ENCODE measurements around the gene SLC45A1. TPM values are rescaled to one million over a fixed set of nuclear protein-coding genes. Genes with fewer than 3 reads are reported as not detected.

SLC45A1 gene
- total and polyA plus RNA-seq, 2 experiments from 2014 or later = 0.27 to 1.0 TPM

DNA sequence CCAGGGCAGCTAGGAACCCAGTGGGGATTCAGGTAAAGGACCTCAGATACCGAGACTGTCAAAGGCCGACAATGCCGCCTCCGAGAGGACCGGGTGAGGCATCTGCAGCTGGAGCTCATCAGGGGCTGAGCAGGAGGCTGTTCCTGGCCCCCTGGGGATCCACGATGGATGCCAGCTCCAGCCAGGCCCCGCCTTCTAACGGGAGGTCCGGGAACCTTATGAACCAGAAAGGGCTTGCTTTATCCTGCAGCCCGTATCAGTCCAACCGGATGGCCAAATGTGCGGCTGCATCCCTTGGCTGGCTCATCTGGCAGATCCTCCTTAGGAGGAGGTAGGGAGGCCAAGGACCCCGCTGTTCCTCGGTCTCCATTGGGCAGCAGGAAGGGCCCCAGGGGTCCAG, 32.0 kb downstream of the SLC45A1 start:
- Histone ChIP-seq H3K79me2 (no peaks in the 10 kb centered on the region), H2AFZ (no peak overlapping the region), H3K4me2 (no peak overlapping the region), H3K9me3 (ENCODE audit: low read depth) (no peaks in the 10 kb centered on the region), H3K27ac (no peak overlapping the region), H3K27me3 (no peaks in the 10 kb centered on the region), H3K9me2 (replicated peaks; ENCODE audit: insufficient read depth) (no peaks in the 10 kb centered on the region), H3K4me1 (ENCODE audit: insufficient read depth) (no peaks in the 10 kb centered on the region), H4K20me1 (ENCODE audit: insufficient read depth, poor library complexity, severe bottlenecking) (no peaks in the 10 kb centered on the region), H3K36me3 (replicated peaks; ENCODE audit: insufficient read depth, low read depth) (no peaks in the 10 kb centered on the region), H3K4me3 (no peak overlapping the region)
- WGBS (ENCODE audit: low lambda C conversion rate, missing lambda C conversion rate) = 83% methylated on average over 14 of the region's 14 CpGs
- no peak for DNase-seq (ENCODE audit: low spot score)
- no peak for TF ChIP-seq EZH2 (IDR thresholded peaks at IDR 0.05; ENCODE audit: borderline replicate concordance)
- no peak for TF ChIP-seq EZH2phosphoT487 (IDR thresholded peaks at IDR 0.05; ENCODE audit: low read depth, severe bottlenecking, unreplicated experiment)
- TF ChIP-seq, protein P1, sequence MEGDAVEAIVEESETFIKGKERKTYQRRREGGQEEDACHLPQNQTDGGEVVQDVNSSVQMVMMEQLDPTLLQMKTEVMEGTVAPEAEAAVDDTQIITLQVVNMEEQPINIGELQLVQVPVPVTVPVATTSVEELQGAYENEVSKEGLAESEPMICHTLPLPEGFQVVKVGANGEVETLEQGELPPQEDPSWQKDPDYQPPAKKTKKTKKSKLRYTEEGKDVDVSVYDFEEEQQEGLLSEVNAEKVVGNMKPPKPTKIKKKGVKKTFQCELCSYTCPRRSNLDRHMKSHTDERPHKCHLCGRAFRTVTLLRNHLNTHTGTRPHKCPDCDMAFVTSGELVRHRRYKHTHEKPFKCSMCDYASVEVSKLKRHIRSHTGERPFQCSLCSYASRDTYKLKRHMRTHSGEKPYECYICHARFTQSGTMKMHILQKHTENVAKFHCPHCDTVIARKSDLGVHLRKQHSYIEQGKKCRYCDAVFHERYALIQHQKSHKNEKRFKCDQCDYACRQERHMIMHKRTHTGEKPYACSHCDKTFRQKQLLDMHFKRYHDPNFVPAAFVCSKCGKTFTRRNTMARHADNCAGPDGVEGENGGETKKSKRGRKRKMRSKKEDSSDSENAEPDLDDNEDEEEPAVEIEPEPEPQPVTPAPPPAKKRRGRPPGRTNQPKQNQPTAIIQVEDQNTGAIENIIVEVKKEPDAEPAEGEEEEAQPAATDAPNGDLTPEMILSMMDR (IDR thresholded peaks at IDR 0.05; ENCODE audit: poor library complexity) = no peak

DNA sequence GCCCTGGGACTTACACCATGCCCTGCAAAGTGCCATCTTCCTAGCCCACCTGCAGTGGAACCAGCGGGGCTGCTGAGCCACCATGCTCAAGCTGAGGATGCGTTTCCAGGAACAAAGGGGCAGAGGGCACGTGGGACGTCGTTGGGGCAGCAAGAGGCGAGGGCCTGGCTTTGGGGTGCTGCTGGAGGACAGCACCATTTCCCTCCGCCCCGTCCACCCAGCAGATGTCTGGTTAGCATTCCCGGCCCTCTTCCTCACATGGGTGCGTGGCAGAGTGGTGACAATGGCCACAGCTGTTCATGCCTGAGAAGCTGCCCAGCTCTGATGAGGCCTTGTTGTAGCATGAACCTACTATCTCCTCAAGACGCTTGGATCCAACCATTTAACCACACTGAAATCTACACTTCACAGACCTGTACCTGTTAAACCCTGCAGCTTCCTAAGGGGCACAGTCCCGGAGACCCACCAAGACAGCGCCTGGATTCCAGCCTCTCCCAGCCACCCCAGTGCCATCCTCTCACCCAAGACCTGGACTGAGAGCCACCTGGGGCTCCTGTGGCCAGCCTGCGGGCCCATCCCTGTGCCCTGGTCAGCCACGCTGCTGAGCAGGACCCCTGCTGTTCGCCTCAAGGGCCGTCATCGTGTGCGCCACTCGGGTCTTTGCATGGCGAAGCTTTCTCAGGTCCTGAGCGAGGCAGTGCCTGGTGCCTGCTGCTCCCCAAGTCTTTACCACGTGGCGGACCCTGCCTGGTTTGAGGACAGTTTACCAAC, 33.2 kb downstream of the SLC45A1 start:
- Histone ChIP-seq H3K4me3 (no peak overlapping the region), H3K4me2 (no peak overlapping the region), H3K9me3 (ENCODE audit: low read depth) (no peaks in the 10 kb centered on the region), H3K27me3 (no peaks in the 10 kb centered on the region), H3K27ac (no peak overlapping the region), H3K79me2 (no peaks in the 10 kb centered on the region), H3K9me2 (replicated peaks; ENCODE audit: insufficient read depth) (no peaks in the 10 kb centered on the region), H3K36me3 (replicated peaks; ENCODE audit: insufficient read depth, low read depth) (no peaks in the 10 kb centered on the region), H3K4me1 (ENCODE audit: insufficient read depth) (no peaks in the 10 kb centered on the region), H2AFZ (no peak overlapping the region), H4K20me1 (ENCODE audit: insufficient read depth, poor library complexity, severe bottlenecking) (peaks cover under 1% of the 10 kb centered on the region)
- TF ChIP-seq EZH2 (IDR thresholded peaks at IDR 0.05; ENCODE audit: borderline replicate concordance) (no peak), EZH2phosphoT487 (IDR thresholded peaks at IDR 0.05; ENCODE audit: low read depth, severe bottlenecking, unreplicated experiment) (no peak)
- TF ChIP-seq, protein P1 (IDR thresholded peaks at IDR 0.05; ENCODE audit: poor library complexity) = no peak
- no peak for DNase-seq (ENCODE audit: low spot score)
- 94% methylated on average over 24 of the region's 24 CpGs for WGBS (ENCODE audit: low lambda C conversion rate, missing lambda C conversion rate)

DNA sequence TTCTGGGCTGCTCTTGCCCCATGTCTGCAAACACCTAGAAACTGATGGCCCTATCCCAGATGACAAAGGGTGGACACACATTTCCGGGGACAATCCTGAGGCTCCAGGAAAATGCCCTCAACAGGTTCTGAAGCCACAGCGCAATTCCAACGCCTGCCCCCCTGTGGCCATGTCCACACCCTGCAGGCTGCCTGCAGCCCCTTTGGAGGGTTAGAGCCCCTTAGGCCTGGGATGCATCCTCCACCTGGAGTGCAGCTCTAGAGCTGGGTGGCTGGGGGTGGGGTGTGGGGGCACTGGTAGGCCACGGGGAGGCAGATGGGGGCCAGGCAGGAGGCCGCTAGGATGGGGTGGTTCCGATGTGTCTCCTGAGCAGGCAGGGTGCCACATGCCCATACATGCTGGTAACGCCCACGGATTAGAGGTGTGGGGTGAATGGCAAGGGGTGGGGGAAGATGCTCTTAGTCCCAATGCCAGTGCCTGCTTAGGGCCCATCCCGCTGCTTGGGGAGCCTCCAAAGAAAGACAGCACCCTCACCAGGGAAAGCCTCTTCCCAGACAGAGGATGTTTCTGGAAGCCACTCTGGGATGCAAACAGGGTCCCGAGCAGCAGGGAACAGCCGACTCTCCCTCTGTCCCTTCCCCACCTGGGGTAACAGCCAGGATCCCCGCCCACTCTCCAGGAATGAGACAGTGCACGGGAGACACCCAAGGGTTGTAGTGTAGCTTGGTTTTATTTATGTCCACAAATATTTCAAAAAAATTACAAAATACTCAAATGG, 34.0 kb downstream of the SLC45A1 start:
- DNase-seq (ENCODE audit: low spot score) = peak; percentile 56
- Histone ChIP-seq H3K27ac (no peak overlapping the region), H3K27me3 (no peaks in the 10 kb centered on the region), H3K9me3 (ENCODE audit: low read depth) (no peaks in the 10 kb centered on the region), H3K79me2 (no peaks in the 10 kb centered on the region), H3K4me1 (ENCODE audit: insufficient read depth) (no peaks in the 10 kb centered on the region), H3K9me2 (replicated peaks; ENCODE audit: insufficient read depth) (no peaks in the 10 kb centered on the region), H4K20me1 (ENCODE audit: insufficient read depth, poor library complexity, severe bottlenecking) (peaks cover 4% of the 10 kb centered on the region), H3K36me3 (replicated peaks; ENCODE audit: insufficient read depth, low read depth) (no peaks in the 10 kb centered on the region), H3K4me2 (no peak overlapping the region), H3K4me3 (no peak overlapping the region), H2AFZ (no peak overlapping the region)
- 76% methylated on average over 12 of the region's 13 CpGs for WGBS (ENCODE audit: low lambda C conversion rate, missing lambda C conversion rate)
- no peak for TF ChIP-seq EZH2phosphoT487 (IDR thresholded peaks at IDR 0.05; ENCODE audit: low read depth, severe bottlenecking, unreplicated experiment)
- TF ChIP-seq, protein P1 (IDR thresholded peaks at IDR 0.05; ENCODE audit: poor library complexity) = peak; percentile 64
